Upper lobe of left lung (tissue), 6 donors: ENCODE data around the gene CIC. TPM values are rescaled to one million over a fixed set of nuclear protein-coding genes. Genes with fewer than 3 reads are reported as not detected.

Experiments
- ATAC-seq, 2 donors: fragments of 200-7000 bp; cut with Tn5 transposase; one replicate each; pipeline ENCODE4 v1.9.1; 2022; ENCODE audit warnings: mild to moderate bottlenecking in 2 of 2, moderate library complexity in 2 of 2; ENCODE audit not compliant: low FRiP score in 2 of 2
- DNase-seq, 2 donors: peaks; one replicate each; pipeline ENCODE4 v3.0.0-alpha.2; 2019 to 2020
- H3K27ac ChIP-seq, 4 donors: fragments of 200-600 bp; sonication (generic); one replicate each; pipeline ENCODE4 v1.5.1; 2016 to 2019
- H3K27me3 ChIP-seq, 4 donors: fragments of 200-600 bp; sonication (generic); one replicate each; pipeline ENCODE4 v1.5.1; 2017 to 2019
- H3K36me3 ChIP-seq, 4 donors: fragments of 200-600 bp; sonication (generic); one replicate each; pipeline ENCODE4 v1.5.1; 2016 to 2019
- H3K4me1 ChIP-seq, 4 donors: fragments of 200-600 bp; sonication (generic); one replicate each; pipeline ENCODE4 v1.5.1; 2018 to 2019
- H3K4me3 ChIP-seq, 4 donors: fragments of 200-600 bp; sonication (generic); one replicate each; pipeline ENCODE4 v1.5.1; 2017 to 2019; ENCODE audit warnings: mild to moderate bottlenecking in 2 of 4, moderate library complexity in 1 of 4
- H3K9me3 ChIP-seq, 4 donors: fragments of 200-600 bp; sonication (generic); one replicate each; pipeline ENCODE4 v1.5.1; 2018 to 2019
- CTCF ChIP-seq, 6 experiments: fragments of 450-650 bp in 4 of 6; fragments of 200-600 bp in 2 of 6; sonication (generic) in 2 of 6; IDR thresholded peaks; one replicate each; pipeline ENCODE4 v1.5.1; 2016 to 2019; ENCODE audit warnings: antibody characterized with exemption in 6 of 6
- EP300 ChIP-seq, 4 donors: sonication (generic); formaldehyde crosslinking; IDR thresholded peaks; one replicate each; pipeline ENCODE4 v1.5.1; 2017; ENCODE audit warnings: antibody characterized with exemption in 4 of 4, control low read depth in 2 of 4
- POLR2A ChIP-seq, 4 donors: fragments of 450-650 bp; IDR thresholded peaks; one replicate each; pipeline ENCODE4 v1.5.1; 2016 to 2017; ENCODE audit warnings: antibody characterized with exemption in 4 of 4, mild to moderate bottlenecking in 2 of 4
- POLR2AphosphoS5 ChIP-seq, 2 donors: sonication (generic); formaldehyde crosslinking; IDR thresholded peaks; one replicate each; pipeline ENCODE4 v1.5.1; 2017; ENCODE audit warnings: antibody characterized with exemption in 2 of 2
- WGBS, 2 donors: methylation state at CpG; one replicate each; pipeline ENCODE4 v1.1.5; 2017 to 2018; 5-methylcytosine and 5-hydroxymethylcytosine counted together
- total RNA-seq, 6 donors: library from RNA; depleted of rRNA in 4 of 6; stranded (reverse); fragments of >200 nt in 4 of 6; gene quantifications; one replicate each; pipeline versions ENCODE4 v1.1.0 to v1.2.1, GENCODE V29; 2016 to 2021
- donor health status: DM: no; HTN: no; CAD: no; lungs with moderate emphysema.
- donor health status: DM: no; HTN: yes; CAD: no; lungs with severe emphysema.

Gene CIC
- total RNA-seq, 6 donors from 2014 or later = 52.6 to 170 (median 77.7) TPM

- Histone ChIP-seq H3K27ac (no peak overlapping the region), H3K4me1 (peaks cover 0 to 7% (median 0%) of the 10 kb centered on the region in 4 donors), H3K27me3 (no peaks in the 10 kb centered on the region), H3K9me3 (no peaks in the 10 kb centered on the region), H3K36me3 (peaks cover 38 to 93% (median 74%) of the 10 kb centered on the region in 4 donors), H3K4me3 (no peak overlapping the region)
- ATAC-seq (no peak), DNase-seq (no peak)
- TF ChIP-seq POLR2AphosphoS5 (IDR thresholded peaks at IDR 0.05) (no peak), EP300 (IDR thresholded peaks at IDR 0.05) (no peak), POLR2A (IDR thresholded peaks at IDR 0.05) (no peak), CTCF (IDR thresholded peaks at IDR 0.05) (no peak)
- whole genome bisulfite sequencing, 2 donors = 93 to 96% methylated on average over 11 of the region's 11 CpGs
Measured at GRCh38 chr19:42234364-42234763, 34.7 kb upstream of the CIC start.

- WGBS, 2 donors = 75 to 78% methylated on average over 5 of the region's 5 CpGs
- no peaks in the 10 kb centered on the region for H3K9me3 ChIP-seq
- H3K36me3 ChIP-seq = peaks cover 38 to 92% (median 69%) of the 10 kb centered on the region in 4 donors
- H3K4me1 ChIP-seq = peaks cover 0 to 15% (median under 1%) of the 10 kb centered on the region in 4 donors
- TF ChIP-seq POLR2A (IDR thresholded peaks at IDR 0.05) (no peak), POLR2AphosphoS5 (IDR thresholded peaks at IDR 0.05) (no peak), CTCF (IDR thresholded peaks at IDR 0.05) (no peak), EP300 (IDR thresholded peaks at IDR 0.05) (no peak)
- H3K4me3 ChIP-seq = no peak overlapping the region
- no peaks in the 10 kb centered on the region for H3K27me3 ChIP-seq
- no peak for DNase-seq
- no peak for ATAC-seq
- no peak overlapping the region for H3K27ac ChIP-seq
Measured at GRCh38 chr19:42235181-42235580, 33.9 kb upstream of the CIC start.

- WGBS, 2 donors = 86 to 90% methylated on average over 7 to 10 of the region's 10 CpGs
- Histone ChIP-seq H3K36me3 (peaks cover 6 to 47% (median 25%) of the 10 kb centered on the region in 4 donors), H3K27me3 (no peaks in the 10 kb centered on the region), H3K4me3 (no peak overlapping the region), H3K4me1 (peaks cover 22 to 43% (median 25%) of the 10 kb centered on the region in 4 donors), H3K9me3 (no peaks in the 10 kb centered on the region), H3K27ac (no peak overlapping the region)
- no peak for DNase-seq
- TF ChIP-seq EP300 (IDR thresholded peaks at IDR 0.05) = no peak
- no peak for ATAC-seq
Measured at GRCh38 chr19:42239544-42240220, 29.4 kb upstream of the CIC start.

GRCh38 chr19:42241279-42241678, 27.8 kb upstream of the CIC start:
- peak overlapping the region in 3 of 4 donors; percentile 89 to 98 (median 95) for H3K4me3 ChIP-seq
- H3K27ac ChIP-seq = peak overlapping the region in 2 of 4 donors; percentile 92 to 96
- peaks cover under 1 to 31% (median 9%) of the 10 kb centered on the region in 4 donors for H3K36me3 ChIP-seq
- 95 to 100% methylated on average over 3 of the region's 3 CpGs for WGBS, 2 donors
- no peak for DNase-seq
- no peaks in the 10 kb centered on the region for H3K27me3 ChIP-seq
- peaks cover 29 to 59% (median 37%) of the 10 kb centered on the region in 4 donors for H3K4me1 ChIP-seq
- no peak for ATAC-seq
- H3K9me3 ChIP-seq = no peaks in the 10 kb centered on the region
- TF ChIP-seq POLR2A (IDR thresholded peaks at IDR 0.05) (no peak), CTCF (IDR thresholded peaks at IDR 0.05) (no peak), EP300 (IDR thresholded peaks at IDR 0.05) (no peak), POLR2AphosphoS5 (IDR thresholded peaks at IDR 0.05) (no peak)

GRCh38 chr19:42242069-42242511, 27.0 kb upstream of the CIC start:
- H3K4me3 ChIP-seq = peak overlapping the region; percentile 38 to 98 (median 92)
- peaks cover 29 to 62% (median 42%) of the 10 kb centered on the region in 4 donors for H3K4me1 ChIP-seq
- TF ChIP-seq POLR2AphosphoS5 (IDR thresholded peaks at IDR 0.05) (no peak), CTCF (IDR thresholded peaks at IDR 0.05) (peak in 1 of 6 experiments; percentile 20), POLR2A (IDR thresholded peaks at IDR 0.05) (peak in 1 of 4 donors; percentile 49)
- H3K9me3 ChIP-seq = no peaks in the 10 kb centered on the region
- ATAC-seq (no peak), DNase-seq (no peak)
- 1 to 2% methylated on average over 15 to 25 of the region's 49 CpGs for WGBS, 2 donors
- H3K36me3 ChIP-seq = peaks cover 0 to 26% (median 3%) of the 10 kb centered on the region in 4 donors
- no peaks in the 10 kb centered on the region for H3K27me3 ChIP-seq
- peak overlapping the region; percentile 85 to 96 (median 91) for H3K27ac ChIP-seq
